HEK293 (cell line): Measurements from ENCODE around the gene FKBP14.

ENCODE experiments used
- HOXA7 ChIP-seq: sonication (generic); formaldehyde crosslinking; IDR thresholded peaks from 2 replicates; pipeline ENCODE4 v1.8.1; 2022; ENCODE audit warnings: missing genetic modification reagents, borderline replicate concordance
- KLF9 ChIP-seq: fragments of 450-650 bp; formaldehyde crosslinking; IDR thresholded peaks from 2 replicates; pipeline ENCODE4 v1.5.1; 2016; ENCODE audit warnings: missing biosample characterization, missing genetic modification characterization, low read depth
- WT1 ChIP-seq: fragments of 450-650 bp; formaldehyde crosslinking; IDR thresholded peaks from 2 replicates; pipeline ENCODE4 v1.5.1; 2016; ENCODE audit warnings: missing biosample characterization, missing genetic modification characterization
- ZBTB1 ChIP-seq: fragments of 450-650 bp; formaldehyde crosslinking; IDR thresholded peaks from 2 replicates; pipeline ENCODE4 v1.5.1; 2016; ENCODE audit warnings: missing biosample characterization, missing genetic modification characterization
- ZNF157 ChIP-seq: fragments of 450-650 bp; formaldehyde crosslinking; IDR thresholded peaks from 2 replicates; pipeline ENCODE4 v1.5.1; 2016; ENCODE audit warnings: missing biosample characterization, missing genetic modification characterization
- ZNF529 ChIP-seq: fragments of 450-650 bp; formaldehyde crosslinking; IDR thresholded peaks from 2 replicates; pipeline ENCODE4 v1.5.1; 2017; ENCODE audit warnings: missing genetic modification characterization, missing biosample characterization; ENCODE audit not compliant: insufficient replicate concordance
- ZSCAN30 ChIP-seq: fragments of 450-650 bp; IDR thresholded peaks from 2 replicates; pipeline ENCODE4 v1.5.1; 2018; ENCODE audit warnings: missing biosample characterization, mild to moderate bottlenecking, missing genetic modification characterization, moderate library complexity
- TF ChIP-seq, protein P1 (sequence below): fragments of 450-650 bp; formaldehyde crosslinking; IDR thresholded peaks from 2 replicates; pipeline ENCODE4 v1.5.1; 2016; ENCODE audit warnings: missing biosample characterization, missing genetic modification characterization, borderline replicate concordance
- TF ChIP-seq, protein P2 (sequence below): fragments of 450-650 bp; formaldehyde crosslinking; IDR thresholded peaks from 2 replicates; pipeline ENCODE4 v1.5.1; 2016; ENCODE audit warnings: missing biosample characterization, missing genetic modification characterization
- TF ChIP-seq, protein P3 (sequence below): fragments of 450-650 bp; formaldehyde crosslinking; IDR thresholded peaks from 2 replicates; pipeline ENCODE4 v1.5.1; 2017; ENCODE audit warnings: missing biosample characterization, missing genetic modification characterization

DNA sequence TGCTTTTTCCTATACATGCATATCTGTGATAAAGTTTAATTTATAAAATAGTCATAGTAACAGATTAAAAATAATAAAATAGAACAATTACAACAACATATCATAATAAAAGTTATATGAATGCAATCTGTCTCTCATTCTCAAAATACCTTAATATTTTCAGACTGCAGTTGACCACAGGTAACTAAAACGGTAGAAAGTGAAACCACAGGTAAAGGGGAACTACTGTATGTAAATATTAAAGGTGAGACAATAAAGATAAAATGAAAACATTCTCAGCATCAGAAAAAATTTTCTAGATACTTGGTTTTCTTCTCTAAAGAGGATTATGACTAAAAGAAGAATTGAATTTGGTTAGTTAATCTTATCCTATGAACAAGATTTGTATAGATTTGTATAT is 6.0 kb downstream of the FKBP14 start:
- TF ChIP-seq KLF9 (tag by site-specific recombination), result no peak
- no peak for TF ChIP-seq HOXA7 (CRISPR knock-in tag)
- no peak for TF ChIP-seq ZSCAN30
- TF ChIP-seq, protein P1, sequence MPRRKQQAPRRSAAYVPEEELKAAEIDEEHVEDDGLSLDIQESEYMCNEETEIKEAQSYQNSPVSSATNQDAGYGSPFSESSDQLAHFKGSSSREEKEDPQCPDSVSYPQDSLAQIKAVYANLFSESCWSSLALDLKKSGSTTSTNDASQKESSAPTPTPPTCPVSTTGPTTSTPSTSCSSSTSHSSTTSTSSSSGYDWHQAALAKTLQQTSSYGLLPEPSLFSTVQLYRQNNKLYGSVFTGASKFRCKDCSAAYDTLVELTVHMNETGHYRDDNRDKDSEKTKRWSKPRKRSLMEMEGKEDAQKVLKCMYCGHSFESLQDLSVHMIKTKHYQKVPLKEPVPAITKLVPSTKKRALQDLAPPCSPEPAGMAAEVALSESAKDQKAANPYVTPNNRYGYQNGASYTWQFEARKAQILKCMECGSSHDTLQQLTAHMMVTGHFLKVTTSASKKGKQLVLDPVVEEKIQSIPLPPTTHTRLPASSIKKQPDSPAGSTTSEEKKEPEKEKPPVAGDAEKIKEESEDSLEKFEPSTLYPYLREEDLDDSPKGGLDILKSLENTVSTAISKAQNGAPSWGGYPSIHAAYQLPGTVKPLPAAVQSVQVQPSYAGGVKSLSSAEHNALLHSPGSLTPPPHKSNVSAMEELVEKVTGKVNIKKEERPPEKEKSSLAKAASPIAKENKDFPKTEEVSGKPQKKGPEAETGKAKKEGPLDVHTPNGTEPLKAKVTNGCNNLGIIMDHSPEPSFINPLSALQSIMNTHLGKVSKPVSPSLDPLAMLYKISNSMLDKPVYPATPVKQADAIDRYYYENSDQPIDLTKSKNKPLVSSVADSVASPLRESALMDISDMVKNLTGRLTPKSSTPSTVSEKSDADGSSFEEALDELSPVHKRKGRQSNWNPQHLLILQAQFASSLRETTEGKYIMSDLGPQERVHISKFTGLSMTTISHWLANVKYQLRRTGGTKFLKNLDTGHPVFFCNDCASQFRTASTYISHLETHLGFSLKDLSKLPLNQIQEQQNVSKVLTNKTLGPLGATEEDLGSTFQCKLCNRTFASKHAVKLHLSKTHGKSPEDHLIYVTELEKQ, result no peak
- no peak for TF ChIP-seq ZBTB1 (tag by site-specific recombination)
- no peak for TF ChIP-seq ZNF157 (tag by site-specific recombination)
- TF ChIP-seq, protein P2, sequence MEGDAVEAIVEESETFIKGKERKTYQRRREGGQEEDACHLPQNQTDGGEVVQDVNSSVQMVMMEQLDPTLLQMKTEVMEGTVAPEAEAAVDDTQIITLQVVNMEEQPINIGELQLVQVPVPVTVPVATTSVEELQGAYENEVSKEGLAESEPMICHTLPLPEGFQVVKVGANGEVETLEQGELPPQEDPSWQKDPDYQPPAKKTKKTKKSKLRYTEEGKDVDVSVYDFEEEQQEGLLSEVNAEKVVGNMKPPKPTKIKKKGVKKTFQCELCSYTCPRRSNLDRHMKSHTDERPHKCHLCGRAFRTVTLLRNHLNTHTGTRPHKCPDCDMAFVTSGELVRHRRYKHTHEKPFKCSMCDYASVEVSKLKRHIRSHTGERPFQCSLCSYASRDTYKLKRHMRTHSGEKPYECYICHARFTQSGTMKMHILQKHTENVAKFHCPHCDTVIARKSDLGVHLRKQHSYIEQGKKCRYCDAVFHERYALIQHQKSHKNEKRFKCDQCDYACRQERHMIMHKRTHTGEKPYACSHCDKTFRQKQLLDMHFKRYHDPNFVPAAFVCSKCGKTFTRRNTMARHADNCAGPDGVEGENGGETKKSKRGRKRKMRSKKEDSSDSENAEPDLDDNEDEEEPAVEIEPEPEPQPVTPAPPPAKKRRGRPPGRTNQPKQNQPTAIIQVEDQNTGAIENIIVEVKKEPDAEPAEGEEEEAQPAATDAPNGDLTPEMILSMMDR, result no peak
- TF ChIP-seq WT1 (tag by site-specific recombination), result no peak
- no peak for TF ChIP-seq ZNF529 (tag by site-specific recombination)
- TF ChIP-seq, protein P3, sequence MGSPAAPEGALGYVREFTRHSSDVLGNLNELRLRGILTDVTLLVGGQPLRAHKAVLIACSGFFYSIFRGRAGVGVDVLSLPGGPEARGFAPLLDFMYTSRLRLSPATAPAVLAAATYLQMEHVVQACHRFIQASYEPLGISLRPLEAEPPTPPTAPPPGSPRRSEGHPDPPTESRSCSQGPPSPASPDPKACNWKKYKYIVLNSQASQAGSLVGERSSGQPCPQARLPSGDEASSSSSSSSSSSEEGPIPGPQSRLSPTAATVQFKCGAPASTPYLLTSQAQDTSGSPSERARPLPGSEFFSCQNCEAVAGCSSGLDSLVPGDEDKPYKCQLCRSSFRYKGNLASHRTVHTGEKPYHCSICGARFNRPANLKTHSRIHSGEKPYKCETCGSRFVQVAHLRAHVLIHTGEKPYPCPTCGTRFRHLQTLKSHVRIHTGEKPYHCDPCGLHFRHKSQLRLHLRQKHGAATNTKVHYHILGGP, result no peak
